ENCODE results near the gene DAND5.

DNA sequence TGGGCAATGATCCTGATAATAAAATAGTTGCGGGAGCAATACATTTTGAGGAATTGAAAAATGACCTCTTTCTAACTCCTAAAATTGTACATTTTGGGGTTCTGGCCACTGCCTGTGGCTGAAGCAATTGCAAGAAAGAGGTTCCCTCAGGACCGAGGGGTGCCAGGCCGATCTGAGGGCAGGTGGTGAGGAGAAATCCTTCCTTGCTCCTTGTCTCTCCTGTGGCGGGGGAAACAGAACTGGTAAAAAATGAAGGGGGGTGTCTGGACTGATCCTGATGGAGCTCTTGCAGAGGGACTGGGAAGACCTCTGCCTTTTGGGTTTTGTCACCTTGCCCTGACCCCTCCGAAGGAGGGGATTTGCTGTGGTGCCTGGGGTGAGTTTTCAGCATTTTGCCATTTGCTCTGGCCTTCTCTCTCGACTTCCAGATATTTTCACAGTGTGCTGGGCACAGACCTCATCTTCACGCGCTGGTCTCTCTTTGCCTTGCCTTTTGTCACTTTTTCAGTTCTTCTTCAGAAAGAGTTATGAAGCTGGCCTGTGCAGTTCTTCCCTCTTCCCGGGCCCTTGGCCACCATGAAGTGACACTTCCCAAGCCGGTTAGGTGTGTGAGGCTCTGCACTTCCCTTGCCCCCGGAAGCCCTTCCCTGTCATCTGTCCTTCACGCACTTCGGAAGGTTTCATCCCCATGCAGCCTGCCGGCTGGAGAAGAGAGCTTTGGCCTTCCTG lies 48.1 kb downstream of the DAND5 start:
- TF ChIP-seq CTCF (conservative IDR thresholded peaks at IDR 0.05; ENCODE audit: low read length) (no peak), EZH2phosphoT487 (IDR thresholded peaks at IDR 0.05; ENCODE audit: borderline replicate concordance) (no peak)
